ENCODE results near the gene CNTNAP2.
"Not testable (repeated sequence)": the region's sequence is repeated elsewhere in the genome, so short reads cannot be mapped to it uniquely, and the experiment has no call there.

CNTNAP2 gene

DNA sequence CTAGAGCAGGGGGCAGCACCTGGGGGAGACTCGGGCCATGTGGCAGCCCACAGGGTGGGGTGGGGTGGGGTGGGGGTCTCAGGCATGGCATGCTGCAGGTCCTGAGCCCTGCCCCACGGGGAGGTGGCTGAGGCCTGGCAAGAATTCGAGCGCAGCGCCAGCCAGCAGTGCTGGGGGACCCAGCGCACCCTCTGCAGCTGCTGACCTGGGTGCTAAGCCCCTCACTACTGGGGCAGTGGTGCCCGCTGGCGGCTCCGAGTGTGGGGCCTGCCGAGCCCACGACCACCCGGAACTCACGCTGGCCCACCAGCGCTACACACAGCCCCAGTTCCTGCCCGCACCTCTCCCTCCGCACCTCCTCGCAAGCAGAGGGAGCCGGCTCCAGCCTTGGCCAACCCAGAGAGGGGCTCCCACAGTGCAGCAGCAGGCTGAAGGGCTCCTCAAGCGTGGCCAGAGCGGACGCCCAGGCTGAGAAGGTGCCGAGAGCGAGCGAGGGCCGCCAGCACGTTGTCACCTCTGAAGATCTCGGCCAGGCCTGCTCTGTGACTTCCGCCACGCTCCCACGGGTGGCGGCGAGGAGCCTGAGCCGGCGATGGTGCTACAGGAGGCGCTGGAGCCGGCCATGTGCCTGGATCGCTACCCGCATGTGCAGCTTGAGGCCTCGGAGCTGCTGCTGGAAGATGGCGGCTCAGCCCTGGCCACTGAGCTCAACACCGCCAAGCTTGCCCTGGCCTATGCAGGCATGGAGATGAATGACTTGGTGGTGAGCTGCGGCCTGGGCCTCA lies 2328.9 kb downstream of the CNTNAP2 start:
- TF ChIP-seq, protein P1, sequence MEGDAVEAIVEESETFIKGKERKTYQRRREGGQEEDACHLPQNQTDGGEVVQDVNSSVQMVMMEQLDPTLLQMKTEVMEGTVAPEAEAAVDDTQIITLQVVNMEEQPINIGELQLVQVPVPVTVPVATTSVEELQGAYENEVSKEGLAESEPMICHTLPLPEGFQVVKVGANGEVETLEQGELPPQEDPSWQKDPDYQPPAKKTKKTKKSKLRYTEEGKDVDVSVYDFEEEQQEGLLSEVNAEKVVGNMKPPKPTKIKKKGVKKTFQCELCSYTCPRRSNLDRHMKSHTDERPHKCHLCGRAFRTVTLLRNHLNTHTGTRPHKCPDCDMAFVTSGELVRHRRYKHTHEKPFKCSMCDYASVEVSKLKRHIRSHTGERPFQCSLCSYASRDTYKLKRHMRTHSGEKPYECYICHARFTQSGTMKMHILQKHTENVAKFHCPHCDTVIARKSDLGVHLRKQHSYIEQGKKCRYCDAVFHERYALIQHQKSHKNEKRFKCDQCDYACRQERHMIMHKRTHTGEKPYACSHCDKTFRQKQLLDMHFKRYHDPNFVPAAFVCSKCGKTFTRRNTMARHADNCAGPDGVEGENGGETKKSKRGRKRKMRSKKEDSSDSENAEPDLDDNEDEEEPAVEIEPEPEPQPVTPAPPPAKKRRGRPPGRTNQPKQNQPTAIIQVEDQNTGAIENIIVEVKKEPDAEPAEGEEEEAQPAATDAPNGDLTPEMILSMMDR (conservative IDR thresholded peaks at IDR 0.05) = no peak
- H3K27ac ChIP-seq = peak overlapping the region; percentile 91

DNA sequence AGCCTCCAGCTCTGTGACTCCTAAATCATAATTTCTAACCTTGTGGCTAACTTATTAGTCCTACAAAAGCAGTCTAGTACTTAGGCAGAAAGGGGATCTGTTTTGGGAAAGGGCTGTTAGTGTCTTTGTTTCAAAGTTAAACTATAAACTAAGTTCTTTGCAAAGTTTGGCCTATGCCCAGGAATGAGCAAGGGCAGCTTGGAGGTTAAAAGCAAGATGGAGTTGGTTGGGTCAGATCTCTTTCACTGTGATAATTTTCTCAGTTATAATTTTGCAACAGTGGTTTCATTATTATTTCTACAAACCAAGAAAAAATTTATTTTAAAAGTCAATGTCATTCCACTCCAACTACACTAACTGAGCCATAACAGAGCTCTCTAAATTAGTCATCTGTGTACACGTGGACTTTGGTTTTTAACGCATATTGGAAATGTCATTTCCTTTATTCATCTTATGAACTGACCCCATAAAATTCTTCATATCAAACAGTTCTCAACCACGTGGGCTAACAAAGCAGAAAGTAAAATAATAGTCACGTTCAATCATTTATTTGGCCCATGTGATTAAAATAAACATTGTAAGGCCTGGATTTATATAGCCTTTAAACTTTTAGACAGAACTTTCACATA lies 2330.7 kb downstream of the CNTNAP2 start:
- TF ChIP-seq, protein P1 (conservative IDR thresholded peaks at IDR 0.05) = no peak
- H3K27ac ChIP-seq = peak overlapping the region; percentile 91

DNA sequence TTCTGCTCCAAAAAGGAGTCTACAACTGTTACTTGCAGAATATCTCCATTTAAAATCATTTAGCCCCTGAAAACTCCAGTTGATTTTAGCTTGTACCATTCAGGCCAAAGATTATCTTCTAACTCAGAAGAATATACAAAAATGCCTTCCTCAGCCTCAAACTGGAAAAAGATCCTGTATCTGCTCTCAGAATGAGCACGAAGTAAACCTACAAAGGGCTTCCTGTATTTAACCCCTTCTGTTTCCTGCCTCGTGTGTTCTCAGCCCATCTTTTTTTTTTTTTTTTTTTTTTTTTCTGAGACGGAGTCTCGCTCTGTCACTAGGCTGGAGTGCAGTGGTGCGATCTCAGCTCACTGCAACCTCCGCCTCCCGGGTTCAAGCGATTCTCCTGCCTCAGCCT lies 2334.9 kb downstream of the CNTNAP2 start:
- not testable (repeated sequence) for H3K27ac ChIP-seq

DNA sequence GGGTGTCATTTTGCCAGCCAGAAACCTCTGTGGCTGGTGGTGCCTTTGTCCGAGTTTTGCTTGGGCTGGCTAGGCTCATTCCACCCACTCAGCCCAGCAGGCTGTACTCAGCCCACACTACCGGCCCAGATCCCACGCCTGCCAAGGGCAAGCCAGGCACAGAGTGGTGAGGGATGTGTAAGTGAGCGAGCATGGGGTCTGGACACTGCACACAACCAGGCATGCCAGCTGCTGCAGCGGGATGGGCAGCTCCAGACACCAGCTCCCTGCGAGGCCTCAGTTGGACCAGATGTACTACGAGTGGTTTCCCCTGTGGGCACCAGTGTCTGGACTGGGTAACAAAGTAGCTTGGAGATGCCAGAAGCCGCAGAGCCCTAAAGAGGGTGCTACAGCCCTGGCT lies 2339.8 kb downstream of the CNTNAP2 start:
- no peak overlapping the region for H3K27ac ChIP-seq
- TF ChIP-seq, protein P1 (conservative IDR thresholded peaks at IDR 0.05) = no peak

DNA sequence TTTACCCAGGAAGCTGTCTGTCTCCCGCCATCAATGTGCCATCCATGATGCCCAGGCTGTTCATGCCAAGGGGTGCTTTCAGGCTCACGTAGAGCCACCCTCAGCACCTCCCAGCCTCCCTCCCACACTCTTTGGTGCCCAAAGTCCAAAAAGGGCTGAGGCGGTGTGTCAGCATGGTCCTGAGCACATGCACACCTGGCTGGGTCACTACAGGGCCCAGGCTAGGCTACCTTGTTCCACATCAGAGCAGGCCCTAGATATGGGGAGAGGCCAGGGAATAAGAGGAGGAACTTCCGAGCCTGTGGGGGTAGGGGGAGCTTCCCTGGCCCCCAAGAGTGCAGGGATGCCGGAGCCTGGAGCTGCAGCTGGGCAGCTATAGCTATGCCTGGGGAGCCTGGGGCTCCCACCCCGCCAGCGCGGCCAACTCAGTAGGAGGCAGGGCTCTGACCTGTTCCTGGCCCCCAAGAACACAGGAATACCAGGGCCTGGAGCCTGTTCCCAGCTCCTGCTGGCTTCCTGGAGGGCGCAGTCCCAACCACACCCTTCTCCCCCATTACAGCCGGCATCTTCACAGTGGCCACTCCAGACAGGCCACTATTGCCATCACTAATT lies 2340.8 kb downstream of the CNTNAP2 start:
- TF ChIP-seq, protein P1 (conservative IDR thresholded peaks at IDR 0.05) = no peak

DNA sequence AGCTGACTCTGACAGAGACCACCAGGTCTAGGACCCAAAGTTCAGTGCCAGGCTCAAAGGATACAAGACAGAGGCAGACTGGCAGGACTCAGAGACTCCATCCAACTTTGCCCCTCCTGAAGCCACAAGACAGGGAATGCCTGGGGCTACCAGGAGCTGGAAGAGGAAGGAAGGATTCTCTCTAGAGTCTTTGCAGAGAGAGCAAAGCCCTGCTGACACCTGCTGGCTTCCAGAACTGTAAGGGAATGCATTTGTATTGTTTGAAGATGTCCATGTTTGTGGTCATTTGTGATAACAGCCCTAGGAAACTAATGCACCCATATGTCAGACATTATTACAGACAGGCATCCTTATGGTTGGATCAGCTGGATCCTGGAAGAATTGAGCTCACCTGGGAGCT lies 2341.7 kb downstream of the CNTNAP2 start:
- no peak overlapping the region for H3K27ac ChIP-seq
- TF ChIP-seq, protein P1 (conservative IDR thresholded peaks at IDR 0.05) = peak; percentile 39

More for the DNA sequence above, 2340.8 kb downstream of the CNTNAP2 start:
- no peak overlapping the region for H3K27ac ChIP-seq

DNA sequence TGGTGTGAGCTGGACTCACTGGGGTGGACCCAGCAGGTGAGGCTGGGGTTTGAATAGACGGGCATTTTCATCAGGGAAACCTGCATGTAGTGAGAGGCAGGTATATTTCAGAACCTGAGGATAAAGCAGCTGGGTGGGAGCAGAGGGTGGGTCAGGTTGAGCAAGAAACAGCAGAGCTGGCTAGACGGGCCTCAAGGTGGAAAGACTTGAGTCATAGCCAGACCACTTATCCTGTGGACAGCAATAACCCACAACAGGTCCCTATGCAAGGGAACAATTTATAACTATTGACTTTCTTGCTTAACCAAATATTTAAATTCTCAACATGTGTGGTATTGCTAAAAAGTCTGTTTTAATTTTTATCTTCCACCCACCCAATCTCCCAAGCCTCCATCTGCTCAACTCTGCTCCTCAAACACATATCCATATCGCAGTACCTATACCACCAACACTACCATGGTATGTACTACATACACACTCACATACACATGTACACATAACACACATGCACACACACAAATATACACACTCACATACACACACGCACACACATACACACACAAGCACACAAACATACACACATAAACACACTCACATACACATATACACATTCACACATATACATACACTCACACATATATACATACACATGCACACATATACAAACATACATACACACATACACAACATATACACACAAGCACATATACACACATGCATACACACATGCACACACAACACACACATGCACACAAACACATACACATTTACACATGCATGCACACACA lies 2345.0 kb downstream of the CNTNAP2 start:
- no peak overlapping the region for H3K27ac ChIP-seq
- TF ChIP-seq, protein P1 (conservative IDR thresholded peaks at IDR 0.05) = no peak

DNA sequence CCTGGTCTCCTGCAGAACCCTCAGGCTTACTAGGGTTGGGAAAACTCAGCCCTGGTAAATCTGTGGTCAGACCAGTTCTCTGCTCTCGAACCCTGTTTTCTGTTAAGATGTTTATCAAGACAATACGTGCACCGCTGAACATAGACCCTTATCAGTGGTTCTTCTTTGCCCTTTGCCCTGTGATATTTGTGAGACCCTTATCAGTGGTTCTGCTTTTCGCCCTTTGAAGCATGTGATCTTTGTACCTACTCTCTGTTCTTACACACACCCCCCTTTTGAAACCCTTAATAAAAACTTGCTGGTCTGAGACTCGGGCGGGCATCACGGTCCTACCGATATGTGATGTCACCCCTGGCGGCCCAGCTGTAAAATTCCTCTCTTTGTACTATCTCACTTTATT lies 2346.2 kb downstream of the CNTNAP2 start:
- H3K27ac ChIP-seq = not testable (repeated sequence)

All from VCaP (cell line).